ENCODE measurements around the gene CST9L. TPM values are rescaled to one million over a fixed set of nuclear protein-coding genes. Genes with fewer than 3 reads are reported as not detected.

CST9L gene
- total and polyA plus RNA-seq, 7 donors = not detected

DNA sequence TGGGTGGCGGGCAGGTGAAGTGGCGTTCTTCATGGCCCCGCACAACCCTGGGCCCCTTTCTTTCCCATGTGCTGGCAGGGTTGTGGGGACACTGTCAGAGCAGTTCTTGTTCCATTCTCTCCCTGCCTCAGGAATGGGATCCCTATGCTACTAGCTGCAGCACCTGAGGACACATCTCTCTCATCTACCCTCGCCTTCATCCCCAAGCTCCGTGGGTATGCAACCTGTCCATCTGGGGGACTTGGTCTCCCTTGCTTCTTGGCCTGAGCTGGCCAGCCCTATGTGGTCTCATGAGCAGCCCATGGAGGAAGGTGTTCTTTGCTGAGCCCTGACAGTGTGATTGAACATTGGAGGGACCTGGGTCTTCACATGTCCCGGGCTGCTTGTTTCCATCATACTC, 24.2 kb downstream of the CST9L start:
- intact Hi-C loops (cut with DNase I) = no loop called here
- Histone ChIP-seq H3K27me3 (no peaks in the 10 kb centered on the region), H3K9me3 (no peaks in the 10 kb centered on the region), H3K27ac (no peak overlapping the region), H3K36me3 (no peaks in the 10 kb centered on the region), H3K4me3 (no peak overlapping the region), H3K4me1 (no peaks in the 10 kb centered on the region)
- TF ChIP-seq POLR2A (IDR thresholded peaks at IDR 0.05) = no peak
- no peak for DNase-seq
- WGBS, 2 donors = 92 to 94% methylated on average over 6 of the region's 6 CpGs

DNA sequence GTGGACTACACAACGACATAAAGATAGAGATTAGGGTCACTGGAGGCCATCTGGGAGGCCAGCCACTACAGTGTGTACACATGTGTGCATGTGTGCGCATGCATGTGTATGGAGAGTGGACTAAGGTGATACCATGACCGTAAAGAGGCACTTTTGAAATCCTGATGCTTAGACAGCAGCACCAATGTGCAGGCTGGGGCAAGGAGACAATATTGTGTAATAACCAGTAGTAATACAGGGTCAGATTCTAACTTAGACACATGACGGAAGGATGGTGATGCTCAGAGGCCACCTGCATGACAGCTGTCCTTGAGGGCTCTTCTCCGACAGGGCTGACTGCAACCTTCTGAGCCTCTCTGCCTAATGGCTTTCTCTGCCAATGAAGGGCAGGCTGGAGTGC, 25.5 kb downstream of the CST9L start:
- DNase-seq = no peak
- 51 to 53% methylated on average over 5 of the region's 5 CpGs for WGBS, 2 donors

DNA sequence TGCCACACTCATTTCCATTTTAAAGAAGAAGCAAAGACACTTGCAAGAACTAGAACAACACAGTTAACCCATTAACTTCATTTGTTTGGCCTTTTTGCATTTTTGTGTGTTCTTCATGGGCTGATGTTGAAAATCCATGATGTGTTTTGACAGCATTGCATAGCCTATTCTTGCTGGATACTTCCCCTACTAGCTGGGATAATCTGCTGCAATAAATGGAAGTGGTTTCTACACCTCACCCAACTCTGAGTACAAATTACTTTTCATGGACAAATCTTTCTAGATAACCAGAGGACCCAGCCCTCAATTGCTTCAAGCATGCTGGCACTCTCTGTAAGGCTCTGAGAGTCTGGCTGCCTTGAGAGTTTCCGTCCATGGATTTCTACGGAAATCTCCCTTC, 26.5 kb downstream of the CST9L start:
- Histone ChIP-seq H3K36me3 (no peaks in the 10 kb centered on the region), H3K27me3 (no peaks in the 10 kb centered on the region), H3K27ac (no peak overlapping the region), H3K4me3 (no peak overlapping the region), H3K9me3 (no peaks in the 10 kb centered on the region), H3K4me1 (no peaks in the 10 kb centered on the region)
- 86 to 89% methylated on average over 2 of the region's 2 CpGs for WGBS, 2 donors
- intact Hi-C loops (cut with DNase I) = no loop called here
- TF ChIP-seq, protein P1, sequence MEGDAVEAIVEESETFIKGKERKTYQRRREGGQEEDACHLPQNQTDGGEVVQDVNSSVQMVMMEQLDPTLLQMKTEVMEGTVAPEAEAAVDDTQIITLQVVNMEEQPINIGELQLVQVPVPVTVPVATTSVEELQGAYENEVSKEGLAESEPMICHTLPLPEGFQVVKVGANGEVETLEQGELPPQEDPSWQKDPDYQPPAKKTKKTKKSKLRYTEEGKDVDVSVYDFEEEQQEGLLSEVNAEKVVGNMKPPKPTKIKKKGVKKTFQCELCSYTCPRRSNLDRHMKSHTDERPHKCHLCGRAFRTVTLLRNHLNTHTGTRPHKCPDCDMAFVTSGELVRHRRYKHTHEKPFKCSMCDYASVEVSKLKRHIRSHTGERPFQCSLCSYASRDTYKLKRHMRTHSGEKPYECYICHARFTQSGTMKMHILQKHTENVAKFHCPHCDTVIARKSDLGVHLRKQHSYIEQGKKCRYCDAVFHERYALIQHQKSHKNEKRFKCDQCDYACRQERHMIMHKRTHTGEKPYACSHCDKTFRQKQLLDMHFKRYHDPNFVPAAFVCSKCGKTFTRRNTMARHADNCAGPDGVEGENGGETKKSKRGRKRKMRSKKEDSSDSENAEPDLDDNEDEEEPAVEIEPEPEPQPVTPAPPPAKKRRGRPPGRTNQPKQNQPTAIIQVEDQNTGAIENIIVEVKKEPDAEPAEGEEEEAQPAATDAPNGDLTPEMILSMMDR (IDR thresholded peaks at IDR 0.05) = no peak
- TF ChIP-seq EP300 (IDR thresholded peaks at IDR 0.05) (no peak), POLR2AphosphoS5 (IDR thresholded peaks at IDR 0.05) (no peak), POLR2A (IDR thresholded peaks at IDR 0.05) (no peak)
- no peak for DNase-seq

More for the DNA sequence above, 25.5 kb downstream of the CST9L start:
- intact Hi-C loops (cut with DNase I) = no loop called here
- H3K27ac ChIP-seq = no peak overlapping the region
- H3K27me3 ChIP-seq = no peaks in the 10 kb centered on the region
- no peaks in the 10 kb centered on the region for H3K4me1 ChIP-seq
- TF ChIP-seq EP300 (IDR thresholded peaks at IDR 0.05) = no peak
- no peak for TF ChIP-seq POLR2A (IDR thresholded peaks at IDR 0.05)
- TF ChIP-seq, protein P1 (IDR thresholded peaks at IDR 0.05) = no peak
- no peak for TF ChIP-seq POLR2AphosphoS5 (IDR thresholded peaks at IDR 0.05)
- no peaks in the 10 kb centered on the region for H3K36me3 ChIP-seq
- no peak overlapping the region for H3K4me3 ChIP-seq
- H3K9me3 ChIP-seq = no peaks in the 10 kb centered on the region

DNA sequence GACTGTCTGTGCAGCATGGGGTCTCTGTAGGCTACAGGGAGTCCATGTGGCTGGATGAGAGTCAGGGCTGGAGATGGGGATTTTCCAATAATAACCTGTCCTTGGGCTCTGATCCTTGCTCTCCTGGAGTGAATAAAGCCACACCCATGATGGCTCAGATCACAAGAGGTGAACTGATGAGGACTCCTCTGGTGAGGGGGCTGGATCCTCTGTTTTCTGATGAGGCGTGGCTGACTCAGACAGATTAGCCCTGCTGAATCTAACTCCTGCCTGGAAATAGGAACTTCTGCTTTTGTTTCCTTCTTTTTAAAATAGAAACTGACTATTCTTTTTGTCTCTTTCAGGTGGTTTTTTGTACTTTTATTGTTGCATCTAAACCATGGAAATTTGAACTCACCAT, 27.0 kb downstream of the CST9L start:
- Histone ChIP-seq H3K9me3 (no peaks in the 10 kb centered on the region), H3K36me3 (no peaks in the 10 kb centered on the region), H3K27me3 (no peaks in the 10 kb centered on the region), H3K4me3 (no peak overlapping the region), H3K27ac (no peak overlapping the region), H3K4me1 (no peaks in the 10 kb centered on the region)
- 14 to 28% methylated on average over 1 of the region's 1 CpG for WGBS, 2 donors
- intact Hi-C loops (cut with DNase I) = no loop called here
- TF ChIP-seq, protein P1 (IDR thresholded peaks at IDR 0.05) = no peak
- TF ChIP-seq EP300 (IDR thresholded peaks at IDR 0.05) (no peak), POLR2A (IDR thresholded peaks at IDR 0.05) (no peak)
- DNase-seq = no peak

DNA sequence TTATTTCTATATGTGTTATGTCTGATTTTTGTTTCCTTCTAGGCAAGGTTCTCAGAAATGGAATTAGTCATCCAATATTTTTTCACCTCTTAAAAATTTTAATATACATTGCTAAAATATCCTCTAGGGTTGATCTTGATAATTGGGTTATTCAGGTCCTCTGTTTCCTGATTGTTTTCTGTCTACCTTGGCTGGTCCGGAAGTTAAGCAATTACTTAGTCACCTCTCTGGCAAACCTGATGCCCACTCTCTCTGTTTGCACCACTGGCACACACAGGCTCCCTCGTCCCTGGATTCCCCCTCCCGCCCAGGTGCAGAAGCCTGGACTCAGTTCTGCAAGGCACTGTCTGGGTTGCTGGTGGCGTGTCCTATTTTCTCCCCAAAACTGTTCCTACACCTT, 27.7 kb downstream of the CST9L start:
- no peaks in the 10 kb centered on the region for H3K9me3 ChIP-seq
- TF ChIP-seq POLR2AphosphoS5 (IDR thresholded peaks at IDR 0.05) (no peak), EP300 (IDR thresholded peaks at IDR 0.05) (no peak), POLR2A (IDR thresholded peaks at IDR 0.05) (no peak)
- TF ChIP-seq, protein P1 (IDR thresholded peaks at IDR 0.05) = no peak
- no peak overlapping the region for H3K4me3 ChIP-seq
- 75 to 82% methylated on average over 4 of the region's 4 CpGs for WGBS, 2 donors
- DNase-seq = no peak
- no peak overlapping the region for H3K27ac ChIP-seq
- intact Hi-C loops (cut with DNase I) = no loop called here
- no peaks in the 10 kb centered on the region for H3K4me1 ChIP-seq
- no peaks in the 10 kb centered on the region for H3K36me3 ChIP-seq
- H3K27me3 ChIP-seq = no peaks in the 10 kb centered on the region

All from sigmoid colon (tissue), 7 donors.